Measurements from ENCODE around the gene DPH3. TPM values are rescaled to one million over a fixed set of nuclear protein-coding genes. Genes with fewer than 3 reads are reported as not detected.

Gene DPH3
- total and polyA plus RNA-seq, 10 of the 15 experiments (the other 5 are each of a cell fraction or from before 2014, with no cell fraction given), result 10.8 to 71.8 (median 23.4) TPM

DNA sequence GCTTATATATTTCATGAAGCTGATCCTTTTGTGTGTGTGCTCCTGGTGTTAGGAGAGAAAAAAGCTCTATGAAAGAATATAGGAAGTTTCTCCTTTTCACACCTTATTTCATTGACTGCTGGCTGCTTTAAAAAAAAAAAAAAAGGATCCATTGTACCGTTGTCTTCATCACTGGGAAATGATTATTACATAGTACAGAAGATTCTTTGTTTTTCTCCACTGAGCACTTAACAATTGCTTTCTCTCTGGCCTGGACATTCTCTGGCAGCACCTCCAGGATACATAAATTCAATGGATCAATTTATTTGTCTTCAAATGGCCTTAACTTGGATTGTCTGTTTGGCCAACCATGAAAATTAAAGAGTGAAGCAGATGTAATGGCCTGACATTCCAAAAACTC, 37.2 kb downstream of the DPH3 start (continued):
- TF ChIP-seq CEBPB (IDR thresholded peaks at IDR 0.05; ENCODE audit: borderline replicate concordance in 1 of 2, low read depth in 2 of 2, low read length in 2 of 2) (no peak), POLR2A (IDR thresholded peaks at IDR 0.05; ENCODE audit: low read depth, low read length) (no peak), SMAD1 (IDR thresholded peaks at IDR 0.05; ENCODE audit: low read depth, partially characterized antibody) (no peak), BACH1 (IDR thresholded peaks at IDR 0.05; ENCODE audit: borderline replicate concordance) (no peak), TBL1XR1 (IDR thresholded peaks at IDR 0.05; ENCODE audit: low read depth, low read length) (no peak), KAT2A (conservative IDR thresholded peaks at IDR 0.05; ENCODE audit: control insufficient read depth, low read depth, low read length) (no peak), MYB (IDR thresholded peaks at IDR 0.05; ENCODE audit: borderline replicate concordance, low read depth, low read length) (no peak), NFIC (IDR thresholded peaks at IDR 0.05; ENCODE audit: low read depth, low read length) (no peak)
- TF ChIP-seq, protein P1, sequence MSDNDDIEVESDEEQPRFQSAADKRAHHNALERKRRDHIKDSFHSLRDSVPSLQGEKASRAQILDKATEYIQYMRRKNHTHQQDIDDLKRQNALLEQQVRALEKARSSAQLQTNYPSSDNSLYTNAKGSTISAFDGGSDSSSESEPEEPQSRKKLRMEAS (IDR thresholded peaks at IDR 0.05; ENCODE audit: low read depth, low read length), result no peak
- TF ChIP-seq, protein P2, sequence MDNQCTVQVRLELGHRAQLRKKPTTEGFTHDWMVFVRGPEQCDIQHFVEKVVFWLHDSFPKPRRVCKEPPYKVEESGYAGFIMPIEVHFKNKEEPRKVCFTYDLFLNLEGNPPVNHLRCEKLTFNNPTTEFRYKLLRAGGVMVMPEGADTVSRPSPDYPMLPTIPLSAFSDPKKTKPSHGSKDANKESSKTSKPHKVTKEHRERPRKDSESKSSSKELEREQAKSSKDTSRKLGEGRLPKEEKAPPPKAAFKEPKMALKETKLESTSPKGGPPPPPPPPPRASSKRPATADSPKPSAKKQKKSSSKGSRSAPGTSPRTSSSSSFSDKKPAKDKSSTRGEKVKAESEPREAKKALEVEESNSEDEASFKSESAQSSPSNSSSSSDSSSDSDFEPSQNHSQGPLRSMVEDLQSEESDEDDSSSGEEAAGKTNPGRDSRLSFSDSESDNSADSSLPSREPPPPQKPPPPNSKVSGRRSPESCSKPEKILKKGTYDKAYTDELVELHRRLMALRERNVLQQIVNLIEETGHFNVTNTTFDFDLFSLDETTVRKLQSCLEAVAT (IDR thresholded peaks at IDR 0.05), result no peak
- TF ChIP-seq, protein P3, sequence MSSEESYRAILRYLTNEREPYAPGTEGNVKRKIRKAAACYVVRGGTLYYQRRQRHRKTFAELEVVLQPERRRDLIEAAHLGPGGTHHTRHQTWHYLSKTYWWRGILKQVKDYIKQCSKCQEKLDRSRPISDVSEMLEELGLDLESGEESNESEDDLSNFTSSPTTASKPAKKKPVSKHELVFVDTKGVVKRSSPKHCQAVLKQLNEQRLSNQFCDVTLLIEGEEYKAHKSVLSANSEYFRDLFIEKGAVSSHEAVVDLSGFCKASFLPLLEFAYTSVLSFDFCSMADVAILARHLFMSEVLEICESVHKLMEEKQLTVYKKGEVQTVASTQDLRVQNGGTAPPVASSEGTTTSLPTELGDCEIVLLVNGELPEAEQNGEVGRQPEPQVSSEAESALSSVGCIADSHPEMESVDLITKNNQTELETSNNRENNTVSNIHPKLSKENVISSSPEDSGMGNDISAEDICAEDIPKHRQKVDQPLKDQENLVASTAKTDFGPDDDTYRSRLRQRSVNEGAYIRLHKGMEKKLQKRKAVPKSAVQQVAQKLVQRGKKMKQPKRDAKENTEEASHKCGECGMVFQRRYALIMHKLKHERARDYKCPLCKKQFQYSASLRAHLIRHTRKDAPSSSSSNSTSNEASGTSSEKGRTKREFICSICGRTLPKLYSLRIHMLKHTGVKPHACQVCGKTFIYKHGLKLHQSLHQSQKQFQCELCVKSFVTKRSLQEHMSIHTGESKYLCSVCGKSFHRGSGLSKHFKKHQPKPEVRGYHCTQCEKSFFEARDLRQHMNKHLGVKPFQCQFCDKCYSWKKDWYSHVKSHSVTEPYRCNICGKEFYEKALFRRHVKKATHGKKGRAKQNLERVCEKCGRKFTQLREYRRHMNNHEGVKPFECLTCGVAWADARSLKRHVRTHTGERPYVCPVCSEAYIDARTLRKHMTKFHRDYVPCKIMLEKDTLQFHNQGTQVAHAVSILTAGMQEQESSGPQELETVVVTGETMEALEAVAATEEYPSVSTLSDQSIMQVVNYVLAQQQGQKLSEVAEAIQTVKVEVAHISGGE (CRISPR knock-in tag; IDR thresholded peaks at IDR 0.05), result no peak

Measured in GM12878 (cell line).